ENCODE results near the gene E2F2. TPM values are rescaled to one million over a fixed set of nuclear protein-coding genes. Genes with fewer than 3 reads are reported as not detected.

The E2F2 gene
- total and polyA plus RNA-seq, 2 of the 13 experiments (the other 11 are each of a cell fraction or from before 2014, with no cell fraction given): 0.65 to 6.6 TPM

DNA sequence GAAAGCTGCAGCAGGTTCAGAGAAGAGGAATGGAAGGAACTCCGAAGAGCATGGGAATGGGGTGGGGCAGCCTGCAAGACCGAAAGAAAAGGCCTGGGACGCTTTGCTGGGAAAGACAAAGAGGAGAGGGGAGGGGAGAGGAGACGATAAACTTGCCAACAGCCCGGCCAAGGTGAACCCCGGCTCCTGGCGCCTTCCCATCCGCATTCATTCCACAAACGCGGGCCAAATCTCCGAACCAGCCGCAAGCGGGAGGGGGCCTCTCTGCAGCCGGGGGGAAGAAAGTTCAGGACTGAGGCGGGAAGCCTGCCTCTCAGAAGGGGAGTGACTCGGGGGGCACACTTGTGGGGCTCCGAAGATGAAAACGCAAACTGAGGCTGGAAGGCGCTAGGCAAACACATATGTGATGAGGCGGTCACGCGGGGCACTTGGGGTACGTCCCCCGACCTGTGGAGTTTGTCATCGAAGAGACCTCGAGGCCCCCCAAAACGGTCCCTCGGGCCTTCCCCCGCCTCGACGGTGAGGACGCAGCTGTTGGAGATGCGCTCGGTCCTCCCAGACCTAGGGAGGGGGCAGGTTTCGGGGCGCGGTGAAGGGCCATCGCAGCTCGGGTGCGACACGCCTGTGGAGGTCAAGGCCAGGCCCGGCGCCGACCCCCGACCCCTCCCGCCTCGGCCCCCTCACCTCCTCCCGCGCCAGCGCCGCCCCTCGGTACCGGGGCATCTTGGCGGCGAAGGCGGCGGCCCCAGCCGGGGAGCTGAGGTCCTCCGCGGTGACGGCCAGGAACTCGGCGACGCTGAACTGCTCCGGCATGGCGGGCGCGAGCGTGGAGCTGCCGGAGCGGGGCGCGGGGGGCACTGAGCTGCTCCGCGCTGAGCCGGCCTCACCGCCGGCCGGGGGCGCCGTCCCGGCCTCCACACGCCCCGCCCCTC lies 47.4 kb downstream of the E2F2 start, which contains the start of gene ASAP3 (continued):
- TF ChIP-seq, protein P1, sequence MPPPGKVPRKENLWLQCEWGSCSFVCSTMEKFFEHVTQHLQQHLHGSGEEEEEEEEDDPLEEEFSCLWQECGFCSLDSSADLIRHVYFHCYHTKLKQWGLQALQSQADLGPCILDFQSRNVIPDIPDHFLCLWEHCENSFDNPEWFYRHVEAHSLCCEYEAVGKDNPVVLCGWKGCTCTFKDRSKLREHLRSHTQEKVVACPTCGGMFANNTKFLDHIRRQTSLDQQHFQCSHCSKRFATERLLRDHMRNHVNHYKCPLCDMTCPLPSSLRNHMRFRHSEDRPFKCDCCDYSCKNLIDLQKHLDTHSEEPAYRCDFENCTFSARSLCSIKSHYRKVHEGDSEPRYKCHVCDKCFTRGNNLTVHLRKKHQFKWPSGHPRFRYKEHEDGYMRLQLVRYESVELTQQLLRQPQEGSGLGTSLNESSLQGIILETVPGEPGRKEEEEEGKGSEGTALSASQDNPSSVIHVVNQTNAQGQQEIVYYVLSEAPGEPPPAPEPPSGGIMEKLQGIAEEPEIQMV (CRISPR knock-in tag; IDR thresholded peaks at IDR 0.05; ENCODE audit: low read depth): no peak
- TF ChIP-seq, protein P2, sequence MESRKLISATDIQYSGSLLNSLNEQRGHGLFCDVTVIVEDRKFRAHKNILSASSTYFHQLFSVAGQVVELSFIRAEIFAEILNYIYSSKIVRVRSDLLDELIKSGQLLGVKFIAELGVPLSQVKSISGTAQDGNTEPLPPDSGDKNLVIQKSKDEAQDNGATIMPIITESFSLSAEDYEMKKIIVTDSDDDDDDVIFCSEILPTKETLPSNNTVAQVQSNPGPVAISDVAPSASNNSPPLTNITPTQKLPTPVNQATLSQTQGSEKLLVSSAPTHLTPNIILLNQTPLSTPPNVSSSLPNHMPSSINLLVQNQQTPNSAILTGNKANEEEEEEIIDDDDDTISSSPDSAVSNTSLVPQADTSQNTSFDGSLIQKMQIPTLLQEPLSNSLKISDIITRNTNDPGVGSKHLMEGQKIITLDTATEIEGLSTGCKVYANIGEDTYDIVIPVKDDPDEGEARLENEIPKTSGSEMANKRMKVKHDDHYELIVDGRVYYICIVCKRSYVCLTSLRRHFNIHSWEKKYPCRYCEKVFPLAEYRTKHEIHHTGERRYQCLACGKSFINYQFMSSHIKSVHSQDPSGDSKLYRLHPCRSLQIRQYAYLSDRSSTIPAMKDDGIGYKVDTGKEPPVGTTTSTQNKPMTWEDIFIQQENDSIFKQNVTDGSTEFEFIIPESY (CRISPR knock-in tag; IDR thresholded peaks at IDR 0.05): no peak
- TF ChIP-seq YY1 (IDR thresholded peaks at IDR 0.05; ENCODE audit: insufficient read depth, insufficient replicate concordance, low read depth, low read length) (peak; percentile 57), PPARG (CRISPR knock-in tag; conservative IDR thresholded peaks at IDR 0.05) (no peak), NCOA2 (CRISPR knock-in tag; IDR thresholded peaks at IDR 0.05) (no peak), PCBP1 (IDR thresholded peaks at IDR 0.05; ENCODE audit: borderline replicate concordance, low read depth, low read length) (0 out of 2 replicates have a peak, but pooled peaks have one; percentile 67), ZNF777 (CRISPR knock-in tag; IDR thresholded peaks at IDR 0.05) (peak; percentile 90), TAF1 (CRISPR knock-in tag; IDR thresholded peaks at IDR 0.05) (peak; percentile 65), RBM39 (IDR thresholded peaks at IDR 0.05; ENCODE audit: low read depth, low read length, poor library complexity, severe bottlenecking) (peak; percentile 73), SRY (CRISPR knock-in tag; IDR thresholded peaks at IDR 0.05) (0 out of 2 replicates have a peak, but pooled peaks have one; percentile 21), ZNF883 (CRISPR knock-in tag; IDR thresholded peaks at IDR 0.05; ENCODE audit: not compliant biosample characterization) (peak; percentile 48), NR2C2 (CRISPR knock-in tag; IDR thresholded peaks at IDR 0.05; ENCODE audit: borderline replicate concordance) (peak; percentile 52; the same call in 1 of the 2 replicates), ZNF292 (CRISPR knock-in tag; IDR thresholded peaks at IDR 0.05; ENCODE audit: borderline replicate concordance, low read depth) (no peak), ERF (CRISPR knock-in tag; IDR thresholded peaks at IDR 0.05) (0 out of 2 replicates have a peak, but pooled peaks have one; percentile 24), ZFP62 (CRISPR knock-in tag; IDR thresholded peaks at IDR 0.05) (no peak)
- TF ChIP-seq, protein P3, sequence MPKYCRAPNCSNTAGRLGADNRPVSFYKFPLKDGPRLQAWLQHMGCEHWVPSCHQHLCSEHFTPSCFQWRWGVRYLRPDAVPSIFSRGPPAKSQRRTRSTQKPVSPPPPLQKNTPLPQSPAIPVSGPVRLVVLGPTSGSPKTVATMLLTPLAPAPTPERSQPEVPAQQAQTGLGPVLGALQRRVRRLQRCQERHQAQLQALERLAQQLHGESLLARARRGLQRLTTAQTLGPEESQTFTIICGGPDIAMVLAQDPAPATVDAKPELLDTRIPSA (CRISPR knock-in tag; IDR thresholded peaks at IDR 0.05; ENCODE audit: borderline replicate concordance): no peak
- TF ChIP-seq, protein P4, sequence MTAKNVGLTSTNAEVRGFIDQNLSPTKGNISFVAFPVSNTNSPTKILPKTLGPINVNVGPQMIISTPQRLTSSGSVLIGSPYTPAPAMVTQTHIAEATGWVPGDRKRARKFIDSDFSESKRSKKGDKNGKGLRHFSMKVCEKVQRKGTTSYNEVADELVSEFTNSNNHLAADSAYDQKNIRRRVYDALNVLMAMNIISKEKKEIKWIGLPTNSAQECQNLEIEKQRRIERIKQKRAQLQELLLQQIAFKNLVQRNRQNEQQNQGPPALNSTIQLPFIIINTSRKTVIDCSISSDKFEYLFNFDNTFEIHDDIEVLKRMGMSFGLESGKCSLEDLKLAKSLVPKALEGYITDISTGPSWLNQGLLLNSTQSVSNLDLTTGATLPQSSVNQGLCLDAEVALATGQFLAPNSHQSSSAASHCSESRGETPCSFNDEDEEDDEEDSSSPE (CRISPR knock-in tag; IDR thresholded peaks at IDR 0.05): peak; percentile 19
- TF ChIP-seq, protein P5, sequence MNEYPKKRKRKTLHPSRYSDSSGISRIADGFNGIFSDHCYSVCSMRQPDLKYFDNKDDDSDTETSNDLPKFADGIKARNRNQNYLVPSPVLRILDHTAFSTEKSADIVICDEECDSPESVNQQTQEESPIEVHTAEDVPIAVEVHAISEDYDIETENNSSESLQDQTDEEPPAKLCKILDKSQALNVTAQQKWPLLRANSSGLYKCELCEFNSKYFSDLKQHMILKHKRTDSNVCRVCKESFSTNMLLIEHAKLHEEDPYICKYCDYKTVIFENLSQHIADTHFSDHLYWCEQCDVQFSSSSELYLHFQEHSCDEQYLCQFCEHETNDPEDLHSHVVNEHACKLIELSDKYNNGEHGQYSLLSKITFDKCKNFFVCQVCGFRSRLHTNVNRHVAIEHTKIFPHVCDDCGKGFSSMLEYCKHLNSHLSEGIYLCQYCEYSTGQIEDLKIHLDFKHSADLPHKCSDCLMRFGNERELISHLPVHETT (CRISPR knock-in tag; conservative IDR thresholded peaks at IDR 0.05): 0 out of 2 replicates have a peak, but pooled peaks have one; percentile 44

Measured in HepG2 (cell line).